Measurements from ENCODE around the gene ZNF507.

The ZNF507 gene

DNA sequence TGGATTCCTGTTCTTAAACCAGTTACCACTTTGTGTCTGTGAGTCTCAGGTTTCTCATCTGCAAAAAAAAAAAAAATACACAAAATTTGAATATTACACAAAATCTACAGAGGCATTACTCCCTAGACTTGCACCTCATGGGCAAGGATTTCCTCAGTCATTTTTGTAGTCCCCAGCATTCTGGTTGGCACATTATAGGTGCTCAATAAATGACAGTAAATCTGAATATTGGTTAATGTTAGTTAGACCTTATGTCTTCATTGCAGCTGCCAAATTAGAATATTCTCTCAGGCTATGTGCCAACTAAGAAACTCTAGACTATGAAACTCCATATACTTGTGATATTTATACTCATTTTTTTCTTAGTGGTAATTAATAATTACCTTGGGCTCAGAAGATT is 2.2 kb downstream of the ZNF507 start:
- H3K27ac ChIP-seq (ENCODE audit: low read length), result no peak overlapping the region
- H3K9me3 ChIP-seq (ENCODE audit: insufficient read depth, low read length), result no peaks in the 10 kb centered on the region
- peaks cover 44% of the 10 kb centered on the region for H3K79me2 ChIP-seq (ENCODE audit: low read length)
- no peaks in the 10 kb centered on the region; the same call in 1 of the 2 replicates for H3K27me3 ChIP-seq (ENCODE audit: low read depth, low read length)
- H3K9ac ChIP-seq (ENCODE audit: low read length), result no peak overlapping the region
- peaks cover 31% of the 10 kb centered on the region for H4K20me1 ChIP-seq (ENCODE audit: insufficient read depth, low read length)
- peak overlapping the region; percentile 84; the same call in 1 of the 2 replicates for H3K4me2 ChIP-seq (ENCODE audit: low read length)
- H2AFZ ChIP-seq (ENCODE audit: low read depth, low read length), result no peak overlapping the region
- peaks cover 49% of the 10 kb centered on the region for H3K36me3 ChIP-seq (replicated peaks; ENCODE audit: low read depth, low read length)
- peaks cover 29% of the 10 kb centered on the region for H3K4me1 ChIP-seq (ENCODE audit: low read length)
- H3K4me3 ChIP-seq (ENCODE audit: low read length), result no peak overlapping the region
- TF ChIP-seq, protein P1, sequence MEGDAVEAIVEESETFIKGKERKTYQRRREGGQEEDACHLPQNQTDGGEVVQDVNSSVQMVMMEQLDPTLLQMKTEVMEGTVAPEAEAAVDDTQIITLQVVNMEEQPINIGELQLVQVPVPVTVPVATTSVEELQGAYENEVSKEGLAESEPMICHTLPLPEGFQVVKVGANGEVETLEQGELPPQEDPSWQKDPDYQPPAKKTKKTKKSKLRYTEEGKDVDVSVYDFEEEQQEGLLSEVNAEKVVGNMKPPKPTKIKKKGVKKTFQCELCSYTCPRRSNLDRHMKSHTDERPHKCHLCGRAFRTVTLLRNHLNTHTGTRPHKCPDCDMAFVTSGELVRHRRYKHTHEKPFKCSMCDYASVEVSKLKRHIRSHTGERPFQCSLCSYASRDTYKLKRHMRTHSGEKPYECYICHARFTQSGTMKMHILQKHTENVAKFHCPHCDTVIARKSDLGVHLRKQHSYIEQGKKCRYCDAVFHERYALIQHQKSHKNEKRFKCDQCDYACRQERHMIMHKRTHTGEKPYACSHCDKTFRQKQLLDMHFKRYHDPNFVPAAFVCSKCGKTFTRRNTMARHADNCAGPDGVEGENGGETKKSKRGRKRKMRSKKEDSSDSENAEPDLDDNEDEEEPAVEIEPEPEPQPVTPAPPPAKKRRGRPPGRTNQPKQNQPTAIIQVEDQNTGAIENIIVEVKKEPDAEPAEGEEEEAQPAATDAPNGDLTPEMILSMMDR (IDR thresholded peaks at IDR 0.05; ENCODE audit: low read depth, low read length), result no peak
- no peak for TF ChIP-seq EZH2phosphoT487 (IDR thresholded peaks at IDR 0.05; ENCODE audit: low read depth)

DNA sequence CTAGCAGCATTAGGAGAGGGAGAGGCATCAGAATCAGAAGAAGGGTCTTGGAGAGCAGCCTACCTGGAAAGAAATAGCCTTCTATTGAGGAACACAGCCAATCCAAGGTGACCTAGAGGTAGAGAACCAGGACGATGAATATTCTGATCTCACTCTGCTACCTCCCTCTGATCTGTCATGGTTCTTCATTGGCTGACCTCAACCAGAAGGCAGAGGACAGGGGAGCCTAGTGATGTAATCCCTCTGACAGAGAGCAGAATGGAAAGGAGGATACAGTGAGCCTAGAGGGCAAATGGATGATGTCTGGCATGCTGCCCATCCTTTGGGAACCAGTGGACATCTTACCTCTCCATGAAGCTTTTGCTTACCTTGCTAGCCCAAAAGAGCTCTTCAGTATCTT is 3.6 kb downstream of the ZNF507 start:
- H3K36me3 ChIP-seq (replicated peaks; ENCODE audit: low read depth, low read length), result peaks cover 64% of the 10 kb centered on the region
- no peak overlapping the region for H2AFZ ChIP-seq (ENCODE audit: low read depth, low read length)
- H3K9me3 ChIP-seq (ENCODE audit: insufficient read depth, low read length), result no peaks in the 10 kb centered on the region
- H3K4me1 ChIP-seq (ENCODE audit: low read length), result peaks cover 29% of the 10 kb centered on the region
- H3K9ac ChIP-seq (ENCODE audit: low read length), result no peak overlapping the region
- H3K27ac ChIP-seq (ENCODE audit: low read length), result no peak overlapping the region
- no peaks in the 10 kb centered on the region for H3K27me3 ChIP-seq (ENCODE audit: low read depth, low read length)
- H3K79me2 ChIP-seq (ENCODE audit: low read length), result peaks cover 44% of the 10 kb centered on the region
- no peak overlapping the region for H3K4me2 ChIP-seq (ENCODE audit: low read length)
- TF ChIP-seq EZH2phosphoT487 (IDR thresholded peaks at IDR 0.05; ENCODE audit: low read depth), result no peak
- TF ChIP-seq, protein P1 (IDR thresholded peaks at IDR 0.05; ENCODE audit: low read depth, low read length), result no peak
- no peak overlapping the region for H3K4me3 ChIP-seq (ENCODE audit: low read length)
- H4K20me1 ChIP-seq (ENCODE audit: insufficient read depth, low read length), result peaks cover 46% of the 10 kb centered on the region

DNA sequence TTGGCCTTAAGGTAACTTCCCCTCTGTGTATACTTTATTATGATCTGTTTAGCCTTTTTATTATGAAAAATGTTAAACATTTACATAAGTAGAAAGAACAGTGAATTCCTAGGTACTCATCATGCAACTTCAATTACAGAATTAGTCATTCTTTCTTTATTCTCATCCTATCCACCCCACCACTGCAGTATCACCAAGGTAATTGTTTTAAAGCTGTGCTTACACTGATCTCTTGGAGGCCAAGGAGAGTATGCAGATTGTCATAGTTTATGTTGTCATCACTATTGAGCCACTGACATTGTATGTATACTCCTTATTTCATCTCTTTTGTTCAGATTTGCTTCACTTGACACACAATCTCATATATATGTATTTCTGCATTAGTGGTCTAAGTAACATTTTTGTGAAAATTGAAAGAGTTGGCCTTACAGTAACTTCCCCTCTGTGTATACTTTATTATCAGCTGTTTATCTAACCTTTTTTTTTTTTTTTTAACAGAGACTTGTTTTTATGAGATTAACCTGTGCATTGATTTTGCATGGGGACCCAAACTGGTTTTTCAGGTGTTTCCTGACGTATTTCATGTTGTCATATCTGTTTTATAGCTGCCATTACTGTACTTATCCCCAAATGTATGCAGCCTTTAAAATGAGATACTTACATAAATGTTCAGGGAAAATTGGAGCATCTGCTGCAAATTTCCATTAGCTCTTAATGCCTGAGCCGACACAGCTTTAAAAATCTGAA is 4.5 kb downstream of the ZNF507 start:
- no peak overlapping the region for H3K9ac ChIP-seq (ENCODE audit: low read length)
- peaks cover 49% of the 10 kb centered on the region for H3K79me2 ChIP-seq (ENCODE audit: low read length)
- peaks cover 28% of the 10 kb centered on the region for H3K4me1 ChIP-seq (ENCODE audit: low read length)
- H3K9me3 ChIP-seq (ENCODE audit: insufficient read depth, low read length), result no peaks in the 10 kb centered on the region
- no peak overlapping the region for H3K4me3 ChIP-seq (ENCODE audit: low read length)
- H2AFZ ChIP-seq (ENCODE audit: low read depth, low read length), result no peak overlapping the region
- H3K27ac ChIP-seq (ENCODE audit: low read length), result no peak overlapping the region
- no peak for TF ChIP-seq EZH2phosphoT487 (IDR thresholded peaks at IDR 0.05; ENCODE audit: low read depth)
- TF ChIP-seq, protein P1 (IDR thresholded peaks at IDR 0.05; ENCODE audit: low read depth, low read length), result no peak
- no peaks in the 10 kb centered on the region for H3K27me3 ChIP-seq (ENCODE audit: low read depth, low read length)
- H3K4me2 ChIP-seq (ENCODE audit: low read length), result no peak overlapping the region
- H3K36me3 ChIP-seq (replicated peaks; ENCODE audit: low read depth, low read length), result peaks cover 72% of the 10 kb centered on the region
- peaks cover 54% of the 10 kb centered on the region for H4K20me1 ChIP-seq (ENCODE audit: insufficient read depth, low read length)

GRCh38 chr19:32350471-32350865 is 5.1 kb downstream of the ZNF507 start:
- Histone ChIP-seq H3K9me3 (ENCODE audit: insufficient read depth, low read length) (no peaks in the 10 kb centered on the region), H3K4me3 (ENCODE audit: low read length) (no peak overlapping the region), H4K20me1 (ENCODE audit: insufficient read depth, low read length) (peaks cover 59% of the 10 kb centered on the region), H3K4me2 (ENCODE audit: low read length) (no peak overlapping the region), H3K27me3 (ENCODE audit: low read depth, low read length) (no peaks in the 10 kb centered on the region), H2AFZ (ENCODE audit: low read depth, low read length) (no peak overlapping the region), H3K9ac (ENCODE audit: low read length) (no peak overlapping the region), H3K36me3 (replicated peaks; ENCODE audit: low read depth, low read length) (peaks cover 78% of the 10 kb centered on the region), H3K79me2 (ENCODE audit: low read length) (peaks cover 49% of the 10 kb centered on the region), H3K27ac (ENCODE audit: low read length) (no peak overlapping the region), H3K4me1 (ENCODE audit: low read length) (peaks cover 25% of the 10 kb centered on the region)
- no peak for TF ChIP-seq EZH2phosphoT487 (IDR thresholded peaks at IDR 0.05; ENCODE audit: low read depth)
- TF ChIP-seq, protein P1 (IDR thresholded peaks at IDR 0.05; ENCODE audit: low read depth, low read length), result no peak

Measured in OCI-LY3 (cell line).